Tibial nerve (tissue), 4 donors: ENCODE results near the gene NANOS2. TPM values are rescaled to one million over a fixed set of nuclear protein-coding genes. Genes with fewer than 3 reads are reported as not detected.
"Not testable (repeated sequence)": the region's sequence is repeated elsewhere in the genome, so short reads cannot be mapped to it uniquely, and the experiment has no call there.

ENCODE experiments used
- DNase-seq, 2 donors: peaks; one replicate each; pipeline ENCODE4 v3.0.0-alpha.2; 2019; ENCODE audit warnings: low spot score in 2 of 2
- H3K27ac ChIP-seq, 4 donors: fragments of 200-600 bp; sonication (generic) in 3 of 4; one replicate each; pipeline ENCODE4 v1.5.1; 2017 to 2019; ENCODE audit warnings: mild to moderate bottlenecking in 1 of 4
- H3K27me3 ChIP-seq, 2 donors: fragments of 200-600 bp; sonication (generic) in 1 of 2; one replicate each; pipeline versions ENCODE4 v1.5.1 to v1.6.0; 2017 to 2019
- H3K36me3 ChIP-seq, 3 donors: fragments of 200-600 bp; sonication (generic); one replicate each; pipeline ENCODE4 v1.5.1; 2018 to 2019
- H3K4me1 ChIP-seq, 4 donors: fragments of 200-600 bp; sonication (generic) in 3 of 4; one replicate each; pipeline ENCODE4 v1.5.1; 2017 to 2019
- H3K4me3 ChIP-seq, 4 donors: fragments of 200-600 bp; sonication (generic) in 3 of 4; one replicate each; pipeline ENCODE4 v1.5.1; 2017 to 2019; ENCODE audit warnings: mild to moderate bottlenecking in 1 of 4, moderate library complexity in 1 of 4
- H3K9me3 ChIP-seq, 4 donors: fragments of 200-600 bp; sonication (generic) in 3 of 4; one replicate each; pipeline ENCODE4 v1.5.1; 2017 to 2019
- EP300 ChIP-seq, 2 donors: sonication (generic); formaldehyde crosslinking; IDR thresholded peaks; one replicate each; pipeline ENCODE4 v1.6.1; 2017; ENCODE audit warnings: antibody characterized with exemption in 2 of 2, mild to moderate bottlenecking in 1 of 2
- POLR2A ChIP-seq, 2 donors: fragments of 450-650 bp; IDR thresholded peaks; one replicate each; pipeline ENCODE4 v1.6.1; 2017; ENCODE audit warnings: antibody characterized with exemption in 2 of 2, mild to moderate bottlenecking in 2 of 2, moderate library complexity in 2 of 2
- WGBS, 2 donors: methylation state at CpG; one replicate each; pipeline ENCODE4 v1.1.5; 2018; 5-methylcytosine and 5-hydroxymethylcytosine counted together
- total RNA-seq, 4 donors: library from RNA; depleted of rRNA; stranded (reverse); fragments of >200 nt; gene quantifications; one replicate each; pipeline ENCODE4 v1.1.0, GENCODE V29; 2016
- TF ChIP-seq, protein P1 (sequence below), 5 experiments: fragments of 200-600 bp in 3 of 5; fragments of 450-650 bp in 2 of 5; sonication (generic) in 3 of 5; IDR thresholded peaks; one replicate each; pipeline ENCODE4 v1.5.1; 2016 to 2019; ENCODE audit warnings: antibody characterized with exemption in 5 of 5, mild to moderate bottlenecking in 3 of 5, moderate library complexity in 2 of 5

NANOS2 gene
- total RNA-seq, 4 donors from 2014 or later = not detected

GRCh38 chr19:45872095-45872919, 42.3 kb downstream of the NANOS2 start:
- Histone ChIP-seq H3K36me3 (no peaks in the 10 kb centered on the region), H3K27ac (no peak overlapping the region), H3K9me3 (no peaks in the 10 kb centered on the region), H3K4me1 (peaks cover 0 to 14% (median 6%) of the 10 kb centered on the region in 4 donors), H3K4me3 (no peak overlapping the region), H3K27me3 (no peaks in the 10 kb centered on the region)
- WGBS, 2 donors = 92 to 93% methylated on average over 27 to 34 of the region's 34 CpGs
- TF ChIP-seq, protein P1, sequence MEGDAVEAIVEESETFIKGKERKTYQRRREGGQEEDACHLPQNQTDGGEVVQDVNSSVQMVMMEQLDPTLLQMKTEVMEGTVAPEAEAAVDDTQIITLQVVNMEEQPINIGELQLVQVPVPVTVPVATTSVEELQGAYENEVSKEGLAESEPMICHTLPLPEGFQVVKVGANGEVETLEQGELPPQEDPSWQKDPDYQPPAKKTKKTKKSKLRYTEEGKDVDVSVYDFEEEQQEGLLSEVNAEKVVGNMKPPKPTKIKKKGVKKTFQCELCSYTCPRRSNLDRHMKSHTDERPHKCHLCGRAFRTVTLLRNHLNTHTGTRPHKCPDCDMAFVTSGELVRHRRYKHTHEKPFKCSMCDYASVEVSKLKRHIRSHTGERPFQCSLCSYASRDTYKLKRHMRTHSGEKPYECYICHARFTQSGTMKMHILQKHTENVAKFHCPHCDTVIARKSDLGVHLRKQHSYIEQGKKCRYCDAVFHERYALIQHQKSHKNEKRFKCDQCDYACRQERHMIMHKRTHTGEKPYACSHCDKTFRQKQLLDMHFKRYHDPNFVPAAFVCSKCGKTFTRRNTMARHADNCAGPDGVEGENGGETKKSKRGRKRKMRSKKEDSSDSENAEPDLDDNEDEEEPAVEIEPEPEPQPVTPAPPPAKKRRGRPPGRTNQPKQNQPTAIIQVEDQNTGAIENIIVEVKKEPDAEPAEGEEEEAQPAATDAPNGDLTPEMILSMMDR (IDR thresholded peaks at IDR 0.05) = no peak
- TF ChIP-seq EP300 (IDR thresholded peaks at IDR 0.05) (no peak), POLR2A (IDR thresholded peaks at IDR 0.05) (no peak)
- no peak for DNase-seq

DNA sequence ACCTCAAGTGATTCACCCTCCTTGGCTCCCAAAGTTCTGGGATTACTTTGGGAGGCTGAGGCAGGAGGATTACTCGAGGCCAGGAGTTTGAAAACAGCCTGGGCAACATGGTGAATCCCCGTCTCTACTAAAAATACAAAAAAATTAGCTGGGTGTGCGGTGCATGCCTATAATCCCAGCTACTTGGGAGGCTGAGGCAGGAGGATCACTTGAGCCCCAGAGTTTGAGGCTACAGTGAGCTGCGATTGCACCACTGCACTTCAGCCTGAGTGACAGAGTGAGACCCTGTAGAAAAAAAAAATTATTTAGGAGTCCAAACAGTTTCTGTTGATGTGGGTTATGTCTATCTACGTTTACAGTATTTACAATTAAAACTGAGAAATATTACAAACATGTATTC, 43.8 kb downstream of the NANOS2 start:
- Histone ChIP-seq H3K36me3 (no peaks in the 10 kb centered on the region), H3K27me3 (peaks cover 0 to 8% of the 10 kb centered on the region in 2 donors), H3K9me3 (no peaks in the 10 kb centered on the region), H3K4me1 (no peaks in the 10 kb centered on the region), H3K27ac (no peak overlapping the region), H3K4me3 (no peak overlapping the region)
- TF ChIP-seq, protein P1 (IDR thresholded peaks at IDR 0.05) = no peak
- TF ChIP-seq EP300 (IDR thresholded peaks at IDR 0.05) (no peak), POLR2A (IDR thresholded peaks at IDR 0.05) (no peak)
- 84 to 88% methylated on average over 5 of the region's 5 CpGs for WGBS, 2 donors
- DNase-seq = no peak

GRCh38 chr19:45867241-45867640, 47.3 kb downstream of the NANOS2 start:
- not testable (repeated sequence) for H3K9me3 ChIP-seq, H3K27ac ChIP-seq, H3K36me3 ChIP-seq, H3K4me3 ChIP-seq, DNase-seq
- peaks cover 2 to 31% of the 10 kb centered on the region in 2 donors for H3K27me3 ChIP-seq
- H3K4me1 ChIP-seq = peaks cover 0 to 17% (median 10%) of the 10 kb centered on the region in 4 donors
- 64 to 74% methylated on average over 4 of the region's 4 CpGs for WGBS, 2 donors

- peaks cover 2 to 31% of the 10 kb centered on the region in 2 donors for H3K27me3 ChIP-seq
- TF ChIP-seq, protein P1 (IDR thresholded peaks at IDR 0.05) = no peak
- no peak for TF ChIP-seq EP300 (IDR thresholded peaks at IDR 0.05)
- no peak for TF ChIP-seq POLR2A (IDR thresholded peaks at IDR 0.05)
- no peaks in the 10 kb centered on the region for H3K36me3 ChIP-seq
- no peaks in the 10 kb centered on the region for H3K9me3 ChIP-seq
- peaks cover 0 to 23% (median 16%) of the 10 kb centered on the region in 4 donors for H3K4me1 ChIP-seq
- H3K4me3 ChIP-seq = no peak overlapping the region
- no peak for DNase-seq
- peak overlapping the region in 1 of 4 donors; percentile 7 for H3K27ac ChIP-seq
- WGBS, 2 donors = 66 to 69% methylated on average over 11 of the region's 11 CpGs
These were observed 48.0 kb downstream of the NANOS2 start for GRCh38 chr19:45866400-45867176.

GRCh38 chr19:45865269-45865948, 49.2 kb downstream of the NANOS2 start:
- Histone ChIP-seq H3K4me3 (no peak overlapping the region), H3K4me1 (peaks cover 0 to 34% (median 21%) of the 10 kb centered on the region in 4 donors), H3K27ac (no peak overlapping the region), H3K27me3 (peaks cover 2 to 31% of the 10 kb centered on the region in 2 donors), H3K36me3 (peaks cover 0 to 6% (median 0%) of the 10 kb centered on the region in 3 donors), H3K9me3 (no peaks in the 10 kb centered on the region)
- WGBS, 2 donors = 68 to 71% methylated on average over 9 of the region's 9 CpGs
- no peak for DNase-seq
- TF ChIP-seq, protein P1 (IDR thresholded peaks at IDR 0.05) = no peak
- TF ChIP-seq POLR2A (IDR thresholded peaks at IDR 0.05) (no peak), EP300 (IDR thresholded peaks at IDR 0.05) (no peak)
